GM19395 (cell line): ENCODE results near the gene DRICH1.
"Not testable (repeated sequence)": the region's sequence is repeated elsewhere in the genome, so short reads cannot be mapped to it uniquely, and the experiment has no call there.

Experiments
- ATAC-seq: cut with Tn5 transposase; IDR thresholded peaks from one replicate; pipeline ENCODE4 v1.9.1; 2021; ENCODE audit warnings: mild to moderate bottlenecking, moderate library complexity; ENCODE audit not compliant: unreplicated experiment

DRICH1 gene

DNA sequence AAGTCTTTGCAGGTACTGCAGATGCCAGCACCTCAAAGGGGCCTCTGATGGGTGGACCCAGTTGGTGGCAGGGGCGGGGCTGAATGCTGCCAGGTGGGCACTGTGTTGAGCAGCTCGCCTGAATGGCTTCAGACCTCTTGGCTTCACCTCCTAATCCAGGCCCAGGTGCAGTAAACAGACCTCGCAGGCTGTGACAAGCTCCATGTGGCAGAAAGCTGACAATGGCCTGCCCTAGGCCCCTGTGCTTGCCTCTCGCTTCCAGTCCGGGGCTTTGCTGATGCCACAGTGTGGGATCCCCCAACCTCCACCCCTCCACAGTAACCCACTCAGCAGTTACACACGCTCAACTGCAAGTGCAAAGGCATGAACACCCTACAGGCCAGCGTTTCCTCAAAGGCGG is 61.4 kb downstream of the DRICH1 start:
- ATAC-seq, result no peak

DNA sequence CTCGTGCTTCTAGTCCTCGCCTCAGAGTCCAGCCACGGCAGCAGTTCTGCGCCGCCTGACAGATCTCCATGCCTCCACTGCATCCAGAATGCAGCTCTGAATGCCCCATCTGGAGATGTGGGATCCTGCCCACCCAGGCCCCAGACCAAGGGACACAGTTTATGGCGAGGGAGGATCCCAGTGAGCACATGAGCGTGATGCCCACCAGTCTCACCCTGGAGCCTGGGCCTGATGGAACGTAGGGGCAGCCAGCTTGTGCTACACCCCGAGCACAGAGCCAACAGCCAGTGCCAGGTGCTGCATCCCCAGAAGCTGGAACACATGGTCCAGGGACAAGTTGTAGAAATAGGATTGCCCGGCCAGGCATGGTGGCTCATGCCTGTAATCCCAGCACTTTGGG is 62.4 kb downstream of the DRICH1 start:
- ATAC-seq, result no peak

DNA sequence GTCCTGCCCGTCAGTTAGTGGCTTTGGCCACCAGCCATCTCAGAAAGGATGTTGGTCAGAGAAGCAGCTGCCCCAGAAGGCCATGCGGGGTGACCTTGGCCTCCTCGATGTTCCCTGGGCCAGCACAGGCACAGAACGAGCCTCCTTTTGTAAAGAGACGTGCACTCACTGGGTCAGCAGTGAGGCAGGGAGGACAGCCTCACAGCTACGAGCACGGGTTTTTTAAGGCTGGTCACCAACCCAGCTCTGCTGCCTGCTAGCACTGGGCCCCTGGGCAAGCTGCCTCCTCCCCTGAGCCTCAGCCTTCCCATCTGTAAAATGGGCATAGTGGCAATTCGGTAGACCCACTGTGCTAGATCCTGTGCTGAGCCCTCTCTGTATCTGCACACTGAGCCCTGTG is 62.8 kb downstream of the DRICH1 start:
- no peak for ATAC-seq

DNA sequence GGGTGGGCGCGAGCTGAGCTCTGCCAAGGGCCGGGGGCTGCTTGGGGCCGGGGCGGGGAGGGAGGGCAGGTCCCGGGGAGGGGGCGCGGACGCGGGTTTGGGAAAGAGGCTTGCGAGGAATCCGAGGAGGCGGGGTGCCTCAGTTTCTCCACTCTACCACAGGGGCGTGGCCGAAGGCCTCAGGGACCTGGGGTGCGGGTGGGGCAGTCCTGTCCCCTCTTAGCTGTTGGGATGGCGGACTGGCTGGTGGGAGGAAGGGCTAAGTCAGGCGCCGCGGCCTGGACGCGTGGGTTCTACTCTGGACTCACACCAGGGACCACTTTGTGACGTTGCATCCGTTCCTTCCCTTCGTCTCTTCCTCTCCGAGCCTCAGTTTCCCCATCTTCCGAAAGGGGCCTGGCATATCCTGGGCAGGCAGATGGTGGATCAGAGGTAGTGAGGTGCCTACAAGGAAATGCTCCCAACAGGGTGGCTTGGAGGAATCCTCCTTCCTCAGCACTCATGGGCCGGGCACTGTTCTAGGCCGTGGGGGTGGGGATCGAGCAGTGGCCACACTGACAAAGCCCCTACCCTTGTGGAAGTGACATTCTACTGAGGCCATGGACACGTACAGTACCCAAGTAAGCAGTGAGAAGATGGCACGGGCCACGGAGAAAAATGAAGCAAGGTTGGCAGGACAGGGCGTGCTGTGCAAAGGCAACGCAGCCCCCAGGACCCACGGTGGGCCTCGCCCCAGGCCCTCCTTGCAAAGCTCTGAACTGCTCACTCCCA is 65.2 kb downstream of the DRICH1 start:
- no peak for ATAC-seq

DNA sequence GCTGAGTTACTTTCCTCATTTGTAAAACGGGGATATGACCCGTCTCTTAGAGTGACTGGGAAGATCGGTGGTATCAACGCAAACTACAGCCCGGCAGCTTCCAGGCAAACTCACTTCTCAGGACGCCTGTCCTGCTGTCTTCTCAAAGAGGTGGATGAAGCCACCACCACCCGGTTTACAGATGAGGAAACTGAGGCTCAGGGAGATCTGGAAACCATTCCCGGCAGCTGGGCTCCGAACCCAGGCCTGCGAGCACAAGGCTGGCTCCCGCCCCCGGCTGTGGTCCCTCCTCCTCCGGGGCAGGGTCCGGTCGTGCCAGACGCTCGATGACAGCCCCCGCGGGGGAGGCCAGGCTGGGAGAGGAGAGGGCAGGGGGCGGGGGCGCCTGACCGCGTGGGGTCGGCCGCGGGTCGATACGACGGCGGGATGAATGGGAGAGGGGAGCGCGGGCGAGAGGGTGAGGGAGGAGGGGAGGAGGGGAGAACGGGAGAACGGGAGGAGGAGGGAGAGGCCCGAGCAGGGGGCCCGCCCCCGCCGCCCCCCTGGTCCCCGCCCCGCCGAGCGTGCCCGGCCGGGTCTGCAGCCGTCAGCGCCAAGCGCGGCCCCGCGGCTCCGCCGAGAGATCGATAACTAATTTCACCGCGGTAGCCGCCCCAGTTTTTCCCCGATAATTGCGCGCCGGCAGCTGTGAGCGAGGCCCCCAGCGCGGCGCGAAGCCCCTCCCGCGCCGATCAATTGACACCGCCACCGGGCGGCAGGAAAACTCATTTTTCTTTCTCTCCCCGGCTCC is 66.0 kb downstream of the DRICH1 start:
- no peak for ATAC-seq

DNA sequence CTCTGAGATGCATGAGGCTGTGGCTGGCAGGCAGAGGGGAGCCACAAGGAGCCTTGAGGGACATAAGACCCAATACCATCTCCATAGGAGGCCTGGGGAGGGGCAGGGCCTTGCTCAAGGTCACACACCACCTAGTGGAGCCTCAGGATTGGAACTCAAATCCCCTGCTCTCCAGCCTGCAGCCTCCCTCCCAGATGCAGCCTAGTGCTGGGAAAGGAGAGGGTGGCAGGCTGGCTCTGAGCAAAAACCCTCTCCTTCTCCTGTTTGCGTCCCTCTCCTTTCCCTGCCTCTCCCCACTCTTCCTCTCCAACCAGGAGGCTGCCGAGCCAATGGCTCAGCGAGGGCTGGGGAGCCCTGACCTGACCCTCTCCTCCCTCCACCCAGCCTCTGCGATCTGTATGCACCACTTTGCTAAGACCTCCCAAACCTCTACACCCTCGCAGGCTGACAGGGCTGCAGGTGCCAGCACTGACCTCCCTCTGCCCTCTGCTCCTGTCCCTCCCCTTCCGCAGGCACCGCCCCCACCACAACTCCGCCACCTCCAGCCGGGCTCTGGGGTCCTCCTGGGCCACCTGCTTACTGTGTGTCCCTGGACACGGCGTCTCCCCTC is 66.7 kb downstream of the DRICH1 start:
- ATAC-seq, result no peak

DNA sequence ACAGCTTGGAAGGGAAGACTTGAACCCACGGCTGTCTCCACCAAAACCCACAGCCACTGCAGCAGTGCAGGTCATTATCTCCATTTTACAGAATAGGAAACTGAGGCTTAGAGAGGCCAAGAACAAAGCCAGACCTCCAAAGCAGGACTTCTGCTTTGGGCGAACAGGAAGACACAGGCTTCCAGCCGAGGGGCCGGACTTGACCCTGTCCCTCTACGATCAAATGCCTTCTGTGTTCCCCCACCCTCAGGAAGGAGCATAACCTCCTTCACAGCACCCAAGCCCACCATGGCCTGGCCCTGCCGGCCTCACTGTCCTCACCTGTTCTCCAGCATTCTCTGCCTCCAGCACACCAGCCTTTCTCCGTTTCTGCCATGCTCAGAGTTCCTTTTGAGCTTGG is 67.8 kb downstream of the DRICH1 start:
- no peak for ATAC-seq

DNA sequence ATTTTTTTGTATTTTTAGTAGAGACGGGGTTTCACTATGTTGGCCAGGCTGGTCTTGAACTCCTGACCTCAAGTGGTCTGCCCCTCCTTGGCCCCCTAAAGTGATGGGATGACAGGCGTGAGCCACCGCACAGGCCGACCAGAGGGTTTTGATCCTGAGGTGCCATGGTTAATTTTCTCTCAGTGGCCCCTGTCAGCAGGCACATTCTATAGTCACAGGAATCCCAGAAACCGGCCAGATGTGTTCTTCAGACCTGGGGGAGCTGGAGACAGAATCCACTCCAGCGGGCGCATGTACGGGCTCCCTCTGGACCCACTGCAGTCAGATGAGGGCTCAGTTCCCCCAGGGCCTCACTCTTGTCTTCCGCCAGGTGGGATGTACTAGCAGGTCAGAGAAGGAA is 69.0 kb downstream of the DRICH1 start:
- no peak for ATAC-seq

DNA sequence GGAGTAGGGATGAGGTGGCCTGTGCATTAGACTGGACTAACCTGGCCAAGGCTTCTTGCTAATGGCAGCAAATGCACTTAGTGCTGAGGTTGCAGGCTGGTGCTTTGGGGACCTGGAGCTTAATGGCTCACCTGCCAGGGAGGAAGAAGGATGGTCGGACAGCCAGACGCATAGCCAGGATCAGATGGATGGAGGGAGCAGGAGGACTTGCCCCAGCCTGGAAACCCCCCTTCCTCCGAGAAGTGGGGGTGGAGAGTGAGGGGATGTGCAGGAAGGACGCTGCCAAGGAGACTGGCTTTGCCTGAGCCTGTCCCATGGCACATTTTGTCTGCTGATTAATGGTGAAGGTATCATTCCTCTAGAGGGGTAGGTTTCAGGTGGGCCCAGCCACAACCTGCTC is 69.9 kb downstream of the DRICH1 start:
- no peak for ATAC-seq

DNA sequence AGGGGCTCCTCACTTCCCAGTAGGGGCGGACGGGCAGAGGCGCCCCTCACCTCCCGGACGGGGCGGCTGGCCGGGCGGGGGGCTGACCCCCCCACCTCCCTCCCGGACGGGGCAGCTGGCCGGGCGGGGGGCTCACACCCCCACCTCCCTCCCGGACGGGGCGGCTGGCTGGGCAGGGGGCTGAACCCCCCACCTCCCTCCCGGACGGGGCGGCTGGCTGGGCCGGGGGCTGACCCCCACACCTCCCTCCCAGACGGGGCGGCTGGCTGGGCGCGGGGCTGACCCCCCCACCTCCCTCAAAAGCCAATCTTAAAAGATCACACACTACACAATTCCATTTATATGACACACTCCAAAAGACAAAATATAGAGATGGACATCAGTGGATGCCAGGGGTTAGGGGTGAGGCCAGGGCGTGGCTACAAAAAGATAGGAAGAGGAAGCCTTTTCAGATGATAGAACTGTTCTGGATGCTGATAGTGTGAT is 71.1 kb downstream of the DRICH1 start:
- ATAC-seq, result not testable (repeated sequence)

DNA sequence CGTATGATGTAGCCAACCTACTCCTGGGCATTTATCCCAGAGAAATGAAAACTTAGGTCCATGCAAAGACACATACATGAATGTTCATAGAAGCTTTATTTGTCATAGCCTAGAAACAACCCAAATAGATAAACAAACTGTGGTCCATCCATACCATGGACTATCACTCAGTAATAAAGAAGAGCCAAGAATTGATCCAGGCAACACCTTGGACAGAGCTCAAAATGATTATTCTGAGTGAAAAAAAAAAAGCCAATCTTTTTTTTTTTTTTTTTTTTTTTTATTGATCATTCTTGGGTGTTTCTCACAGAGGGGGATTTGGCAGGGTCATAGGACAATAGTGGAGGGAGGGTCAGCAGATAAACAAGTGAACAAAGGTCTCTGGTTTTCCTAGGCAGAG is 71.9 kb downstream of the DRICH1 start:
- ATAC-seq, result not testable (repeated sequence)
